MM.1S (cell line): ENCODE data around the gene CST1.

ENCODE experiments used
- CTCF ChIP-seq: fragments of 300-600 bp; sonication (generic); IDR thresholded peaks from 2 replicates; pipeline ENCODE4 v1.5.1; 2016; ENCODE audit warnings: antibody characterized with exemption, low read length, mixed read lengths
- EZH2 ChIP-seq: fragments of 300-600 bp; sonication (generic); optimal IDR thresholded peaks from 2 replicates; pipeline ENCODE3; 2017; ENCODE audit warnings: low read depth, mild to moderate bottlenecking, antibody characterized with exemption, low read length, mixed read lengths
- EZH2phosphoT487 ChIP-seq: fragments of 300-600 bp; sonication (generic); IDR thresholded peaks from 2 replicates; pipeline ENCODE4 v1.6.1; 2018; ENCODE audit warnings: antibody characterized with exemption, low read length

DNA sequence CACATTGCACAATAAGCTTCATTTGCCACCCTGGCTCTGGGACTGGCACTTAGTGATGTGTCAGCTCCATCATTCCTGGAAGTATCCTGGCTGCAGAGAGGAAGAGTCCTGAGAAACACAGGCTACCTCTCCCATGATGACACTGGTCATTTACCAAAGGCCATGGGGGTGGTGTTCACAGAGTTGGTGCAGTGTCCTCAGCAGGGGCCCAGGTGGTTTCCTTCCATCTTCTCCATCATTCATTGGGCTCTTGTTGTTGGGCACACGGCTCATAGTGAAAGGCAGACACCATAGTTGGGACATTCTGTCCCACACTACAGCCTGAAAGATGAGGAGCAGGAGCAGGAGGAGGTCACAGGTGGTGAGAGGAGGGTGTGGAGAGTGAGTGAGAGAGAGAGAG is 15.8 kb upstream of the CST1 start:
- TF ChIP-seq CTCF (no peak), EZH2 (no peak), EZH2phosphoT487 (no peak)
